ENCODE measurements around the gene KDM4E.

Gene KDM4E

DNA sequence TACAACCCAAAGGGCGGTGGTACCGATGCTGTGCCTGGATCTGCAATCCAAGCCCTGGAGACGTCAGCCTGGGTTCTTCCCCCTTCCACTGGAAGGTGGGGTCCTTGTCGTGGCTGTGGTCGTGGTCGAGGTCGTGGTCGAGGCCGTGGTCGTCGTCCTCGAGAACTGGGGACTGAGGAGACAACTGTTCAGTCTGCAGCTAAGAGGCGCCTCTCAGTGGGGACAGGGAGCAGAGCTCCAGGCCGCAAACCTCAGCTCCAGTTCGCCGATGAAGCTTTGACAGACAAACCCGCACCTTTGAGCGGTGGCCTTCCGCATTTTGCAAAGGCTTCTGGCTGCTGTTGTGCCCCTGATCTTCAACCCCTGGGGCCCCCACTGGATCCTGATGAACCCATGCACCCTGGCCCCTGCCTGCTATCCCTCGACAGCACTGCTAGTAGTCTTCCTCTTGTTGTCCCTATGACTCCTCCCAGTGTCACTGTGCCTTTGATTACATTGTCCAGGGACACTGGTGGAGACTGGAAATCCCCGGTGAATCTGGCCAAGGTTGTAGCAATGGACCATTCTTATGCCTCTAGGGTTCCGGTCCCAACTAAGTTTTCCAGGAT, 25.6 kb downstream of the KDM4E start:
- H3K4me2 ChIP-seq (ENCODE audit: low read length), result no peak overlapping the region
- no peaks in the 10 kb centered on the region for H3K36me3 ChIP-seq (ENCODE audit: control insufficient read depth, low read length)
- H3K4me1 ChIP-seq (ENCODE audit: control insufficient read depth, low read length), result peaks cover 8% of the 10 kb centered on the region; the same call in 1 of the 2 replicates
- no peak overlapping the region for H3K27ac ChIP-seq (ENCODE audit: low read depth, low read length)
- H3K79me2 ChIP-seq (ENCODE audit: control insufficient read depth, low read length), result no peaks in the 10 kb centered on the region
- H3K9me2 ChIP-seq (replicated peaks; ENCODE audit: control insufficient read depth, low read length), result no peaks in the 10 kb centered on the region; the same call in 1 of the 2 replicates
- H3K4me3 ChIP-seq (ENCODE audit: low read length), result no peak overlapping the region
- H3K27me3 ChIP-seq (ENCODE audit: control insufficient read depth, low read length), result peaks cover under 1% of the 10 kb centered on the region; the same call in 1 of the 2 replicates
- no peaks in the 10 kb centered on the region for H4K20me1 ChIP-seq (ENCODE audit: control insufficient read depth, insufficient read depth, low read depth, low read length)
- H3K9me3 ChIP-seq (ENCODE audit: control insufficient read depth, insufficient read depth, low read length), result no peaks in the 10 kb centered on the region
- TF ChIP-seq, protein P1, sequence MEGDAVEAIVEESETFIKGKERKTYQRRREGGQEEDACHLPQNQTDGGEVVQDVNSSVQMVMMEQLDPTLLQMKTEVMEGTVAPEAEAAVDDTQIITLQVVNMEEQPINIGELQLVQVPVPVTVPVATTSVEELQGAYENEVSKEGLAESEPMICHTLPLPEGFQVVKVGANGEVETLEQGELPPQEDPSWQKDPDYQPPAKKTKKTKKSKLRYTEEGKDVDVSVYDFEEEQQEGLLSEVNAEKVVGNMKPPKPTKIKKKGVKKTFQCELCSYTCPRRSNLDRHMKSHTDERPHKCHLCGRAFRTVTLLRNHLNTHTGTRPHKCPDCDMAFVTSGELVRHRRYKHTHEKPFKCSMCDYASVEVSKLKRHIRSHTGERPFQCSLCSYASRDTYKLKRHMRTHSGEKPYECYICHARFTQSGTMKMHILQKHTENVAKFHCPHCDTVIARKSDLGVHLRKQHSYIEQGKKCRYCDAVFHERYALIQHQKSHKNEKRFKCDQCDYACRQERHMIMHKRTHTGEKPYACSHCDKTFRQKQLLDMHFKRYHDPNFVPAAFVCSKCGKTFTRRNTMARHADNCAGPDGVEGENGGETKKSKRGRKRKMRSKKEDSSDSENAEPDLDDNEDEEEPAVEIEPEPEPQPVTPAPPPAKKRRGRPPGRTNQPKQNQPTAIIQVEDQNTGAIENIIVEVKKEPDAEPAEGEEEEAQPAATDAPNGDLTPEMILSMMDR (IDR thresholded peaks at IDR 0.05; ENCODE audit: low read depth, low read length, poor library complexity, severe bottlenecking), result no peak
- TF ChIP-seq EZH2phosphoT487 (IDR thresholded peaks at IDR 0.05; ENCODE audit: borderline replicate concordance, low read length), result no peak
- H3F3A ChIP-seq (ENCODE audit: control insufficient read depth, insufficient read depth), result no peaks in the 10 kb centered on the region

DNA sequence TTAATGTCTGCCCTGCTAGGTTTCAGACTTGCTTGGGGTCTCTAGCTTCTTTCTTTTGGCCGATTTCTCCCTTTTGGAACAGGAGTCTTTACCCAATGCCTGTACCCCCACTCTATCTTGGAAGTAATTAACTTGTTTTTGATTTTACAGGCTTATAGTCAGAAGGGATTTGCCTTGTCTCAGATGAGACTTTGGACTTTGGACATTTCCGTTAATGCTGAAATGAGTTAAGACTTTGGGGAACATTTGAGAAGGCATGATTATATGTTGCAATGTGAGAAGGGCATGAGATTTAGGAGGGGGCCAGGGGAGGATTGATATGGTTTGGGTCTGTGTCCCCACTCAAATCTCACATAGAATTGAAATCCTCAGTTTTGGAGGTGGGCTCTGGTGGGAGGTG, 29.3 kb downstream of the KDM4E start:
- no peak overlapping the region for H3K4me2 ChIP-seq (ENCODE audit: low read length)
- H4K20me1 ChIP-seq (ENCODE audit: control insufficient read depth, insufficient read depth, low read depth, low read length), result no peaks in the 10 kb centered on the region
- no peaks in the 10 kb centered on the region for H3K36me3 ChIP-seq (ENCODE audit: control insufficient read depth, low read length)
- no peak overlapping the region for H3K4me3 ChIP-seq (ENCODE audit: low read length)
- no peak overlapping the region for H3K27ac ChIP-seq (ENCODE audit: low read depth, low read length)
- H3K9me3 ChIP-seq (ENCODE audit: control insufficient read depth, insufficient read depth, low read length), result no peaks in the 10 kb centered on the region
- no peaks in the 10 kb centered on the region; the same call in 1 of the 2 replicates for H3K9me2 ChIP-seq (replicated peaks; ENCODE audit: control insufficient read depth, low read length)
- no peaks in the 10 kb centered on the region for H3K79me2 ChIP-seq (ENCODE audit: control insufficient read depth, low read length)
- TF ChIP-seq EZH2phosphoT487 (IDR thresholded peaks at IDR 0.05; ENCODE audit: borderline replicate concordance, low read length), result no peak
- TF ChIP-seq, protein P1 (IDR thresholded peaks at IDR 0.05; ENCODE audit: low read depth, low read length, poor library complexity, severe bottlenecking), result no peak
- peaks cover 8% of the 10 kb centered on the region; the same call in 1 of the 2 replicates for H3K4me1 ChIP-seq (ENCODE audit: control insufficient read depth, low read length)
- no peaks in the 10 kb centered on the region for H3F3A ChIP-seq (ENCODE audit: control insufficient read depth, insufficient read depth)
- H3K27me3 ChIP-seq (ENCODE audit: control insufficient read depth, low read length), result no peaks in the 10 kb centered on the region

DNA sequence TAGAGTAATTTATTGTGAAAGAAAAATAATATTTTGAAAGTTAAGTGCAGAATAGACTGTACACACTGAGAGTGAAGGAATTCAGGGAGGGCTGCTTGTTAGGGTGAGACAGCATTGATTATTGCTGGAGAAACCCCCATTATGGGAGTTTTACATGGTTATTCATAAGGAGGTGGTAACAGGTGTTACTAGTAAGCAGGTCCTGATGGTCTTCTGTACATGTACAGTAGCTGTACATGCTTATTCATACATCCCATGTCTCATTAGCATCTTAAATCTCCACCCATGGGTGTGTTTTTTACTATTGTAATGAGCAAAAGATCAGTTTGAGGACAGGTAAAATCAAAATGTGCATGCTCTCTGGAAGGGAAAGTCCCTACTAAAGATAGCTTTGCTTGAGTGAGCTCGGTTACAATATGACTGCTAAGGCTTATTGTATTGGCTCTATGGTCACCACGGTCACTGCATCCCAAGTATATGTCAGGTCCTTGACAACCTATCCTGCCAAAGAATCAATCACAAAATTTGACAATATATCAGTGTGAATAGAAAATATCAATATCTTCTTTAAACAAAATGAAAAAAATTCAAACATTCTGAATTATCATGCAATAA, 30.3 kb downstream of the KDM4E start:
- H3K36me3 ChIP-seq (ENCODE audit: control insufficient read depth, low read length), result no peaks in the 10 kb centered on the region
- H3F3A ChIP-seq (ENCODE audit: control insufficient read depth, insufficient read depth), result no peaks in the 10 kb centered on the region
- no peak overlapping the region for H3K4me2 ChIP-seq (ENCODE audit: low read length)
- no peaks in the 10 kb centered on the region for H3K9me3 ChIP-seq (ENCODE audit: control insufficient read depth, insufficient read depth, low read length)
- no peak for TF ChIP-seq EZH2phosphoT487 (IDR thresholded peaks at IDR 0.05; ENCODE audit: borderline replicate concordance, low read length)
- TF ChIP-seq, protein P1 (IDR thresholded peaks at IDR 0.05; ENCODE audit: low read depth, low read length, poor library complexity, severe bottlenecking), result no peak
- H3K9me2 ChIP-seq (replicated peaks; ENCODE audit: control insufficient read depth, low read length), result no peaks in the 10 kb centered on the region; the same call in 1 of the 2 replicates
- no peak overlapping the region for H3K4me3 ChIP-seq (ENCODE audit: low read length)
- no peaks in the 10 kb centered on the region for H3K27me3 ChIP-seq (ENCODE audit: control insufficient read depth, low read length)
- H3K4me1 ChIP-seq (ENCODE audit: control insufficient read depth, low read length), result peaks cover 8% of the 10 kb centered on the region; the same call in 1 of the 2 replicates
- H3K79me2 ChIP-seq (ENCODE audit: control insufficient read depth, low read length), result no peaks in the 10 kb centered on the region
- no peak overlapping the region for H3K27ac ChIP-seq (ENCODE audit: low read depth, low read length)
- H4K20me1 ChIP-seq (ENCODE audit: control insufficient read depth, insufficient read depth, low read depth, low read length), result no peaks in the 10 kb centered on the region
